Panc1 (cell line): ENCODE measurements around the gene PRKCZ.

Source experiments
- POLR2AphosphoS5 ChIP-seq: IDR thresholded peaks from 2 replicates; pipeline ENCODE4 v1.6.1; 2012; ENCODE audit warnings: mild to moderate bottlenecking, low read depth, low read length, moderate library complexity
- TF ChIP-seq, protein P1 (sequence below), 2 experiments: IDR thresholded peaks; 2 replicates each; pipeline ENCODE4 v1.6.1; 2011 to 2012; ENCODE audit warnings: low read depth in 2 of 2, control low read depth in 1 of 2, low read length in 1 of 2, mild to moderate bottlenecking in 1 of 2, moderate library complexity in 1 of 2; ENCODE audit not compliant: insufficient read depth in 1 of 2

DNA sequence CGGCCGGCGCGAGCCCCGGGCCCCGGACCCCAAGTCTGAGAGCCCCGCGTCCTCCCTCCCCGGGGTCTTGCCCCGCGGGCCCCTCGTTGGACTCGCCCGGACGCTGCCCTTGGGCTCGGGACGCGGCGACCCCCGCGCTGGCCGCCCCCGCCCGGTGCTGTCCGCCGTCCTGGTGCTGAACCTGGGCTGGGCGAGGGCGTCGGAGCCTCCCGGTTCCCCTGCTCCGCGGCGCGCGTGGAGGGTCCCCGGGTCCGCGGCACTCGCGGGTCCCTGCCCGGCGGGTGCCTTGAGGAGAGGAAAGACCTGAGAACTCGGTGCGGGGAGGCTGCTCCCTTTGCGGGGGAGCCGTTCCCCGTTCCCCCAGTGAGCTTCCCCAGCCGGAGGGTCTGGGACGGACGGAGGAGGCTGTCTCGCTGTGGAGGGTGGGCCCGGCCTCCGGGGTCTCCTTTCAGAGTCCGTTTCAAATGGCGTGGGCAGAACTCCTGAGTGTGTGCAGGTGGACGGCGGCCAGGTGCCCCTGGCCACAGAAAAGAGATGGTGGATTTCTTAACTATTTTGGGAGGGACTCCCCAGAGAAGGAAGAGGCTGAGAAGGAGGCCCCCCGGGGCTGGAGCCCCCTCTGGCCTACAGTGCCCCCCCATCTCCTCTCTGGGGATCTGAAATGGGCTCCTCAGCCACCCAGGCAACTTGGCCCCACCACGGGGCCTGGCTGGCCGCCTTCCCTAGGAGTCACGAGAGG lies 30.5 kb upstream of the PRKCZ start:
- TF ChIP-seq, protein P1, sequence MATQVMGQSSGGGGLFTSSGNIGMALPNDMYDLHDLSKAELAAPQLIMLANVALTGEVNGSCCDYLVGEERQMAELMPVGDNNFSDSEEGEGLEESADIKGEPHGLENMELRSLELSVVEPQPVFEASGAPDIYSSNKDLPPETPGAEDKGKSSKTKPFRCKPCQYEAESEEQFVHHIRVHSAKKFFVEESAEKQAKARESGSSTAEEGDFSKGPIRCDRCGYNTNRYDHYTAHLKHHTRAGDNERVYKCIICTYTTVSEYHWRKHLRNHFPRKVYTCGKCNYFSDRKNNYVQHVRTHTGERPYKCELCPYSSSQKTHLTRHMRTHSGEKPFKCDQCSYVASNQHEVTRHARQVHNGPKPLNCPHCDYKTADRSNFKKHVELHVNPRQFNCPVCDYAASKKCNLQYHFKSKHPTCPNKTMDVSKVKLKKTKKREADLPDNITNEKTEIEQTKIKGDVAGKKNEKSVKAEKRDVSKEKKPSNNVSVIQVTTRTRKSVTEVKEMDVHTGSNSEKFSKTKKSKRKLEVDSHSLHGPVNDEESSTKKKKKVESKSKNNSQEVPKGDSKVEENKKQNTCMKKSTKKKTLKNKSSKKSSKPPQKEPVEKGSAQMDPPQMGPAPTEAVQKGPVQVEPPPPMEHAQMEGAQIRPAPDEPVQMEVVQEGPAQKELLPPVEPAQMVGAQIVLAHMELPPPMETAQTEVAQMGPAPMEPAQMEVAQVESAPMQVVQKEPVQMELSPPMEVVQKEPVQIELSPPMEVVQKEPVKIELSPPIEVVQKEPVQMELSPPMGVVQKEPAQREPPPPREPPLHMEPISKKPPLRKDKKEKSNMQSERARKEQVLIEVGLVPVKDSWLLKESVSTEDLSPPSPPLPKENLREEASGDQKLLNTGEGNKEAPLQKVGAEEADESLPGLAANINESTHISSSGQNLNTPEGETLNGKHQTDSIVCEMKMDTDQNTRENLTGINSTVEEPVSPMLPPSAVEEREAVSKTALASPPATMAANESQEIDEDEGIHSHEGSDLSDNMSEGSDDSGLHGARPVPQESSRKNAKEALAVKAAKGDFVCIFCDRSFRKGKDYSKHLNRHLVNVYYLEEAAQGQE (IDR thresholded peaks at IDR 0.05; ENCODE audit: insufficient read depth in 1 of 2, low read depth in 2 of 2, low read length in 1 of 2), result peak; percentile 82 to 93
- no peak for TF ChIP-seq POLR2AphosphoS5
